Measurements from ENCODE around the gene ZBED4.

GRCh38 chr22:49886346-49887063, 32.9 kb downstream of the ZBED4 start:
- TF ChIP-seq, protein P1, sequence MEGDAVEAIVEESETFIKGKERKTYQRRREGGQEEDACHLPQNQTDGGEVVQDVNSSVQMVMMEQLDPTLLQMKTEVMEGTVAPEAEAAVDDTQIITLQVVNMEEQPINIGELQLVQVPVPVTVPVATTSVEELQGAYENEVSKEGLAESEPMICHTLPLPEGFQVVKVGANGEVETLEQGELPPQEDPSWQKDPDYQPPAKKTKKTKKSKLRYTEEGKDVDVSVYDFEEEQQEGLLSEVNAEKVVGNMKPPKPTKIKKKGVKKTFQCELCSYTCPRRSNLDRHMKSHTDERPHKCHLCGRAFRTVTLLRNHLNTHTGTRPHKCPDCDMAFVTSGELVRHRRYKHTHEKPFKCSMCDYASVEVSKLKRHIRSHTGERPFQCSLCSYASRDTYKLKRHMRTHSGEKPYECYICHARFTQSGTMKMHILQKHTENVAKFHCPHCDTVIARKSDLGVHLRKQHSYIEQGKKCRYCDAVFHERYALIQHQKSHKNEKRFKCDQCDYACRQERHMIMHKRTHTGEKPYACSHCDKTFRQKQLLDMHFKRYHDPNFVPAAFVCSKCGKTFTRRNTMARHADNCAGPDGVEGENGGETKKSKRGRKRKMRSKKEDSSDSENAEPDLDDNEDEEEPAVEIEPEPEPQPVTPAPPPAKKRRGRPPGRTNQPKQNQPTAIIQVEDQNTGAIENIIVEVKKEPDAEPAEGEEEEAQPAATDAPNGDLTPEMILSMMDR (IDR thresholded peaks at IDR 0.05), result no peak
- TF ChIP-seq MYBL2 (CRISPR knock-in tag; IDR thresholded peaks at IDR 0.05) (no peak), CBFB (CRISPR knock-in tag; IDR thresholded peaks at IDR 0.05; ENCODE audit: low read depth) (no peak), NR3C1 (CRISPR knock-in tag; conservative IDR thresholded peaks at IDR 0.05; ENCODE audit: low read depth) (no peak), NFE2L1 (CRISPR knock-in tag; IDR thresholded peaks at IDR 0.05) (no peak), FOXP1 (CRISPR knock-in tag; IDR thresholded peaks at IDR 0.05; ENCODE audit: borderline replicate concordance) (no peak)
- TF ChIP-seq, protein P2, sequence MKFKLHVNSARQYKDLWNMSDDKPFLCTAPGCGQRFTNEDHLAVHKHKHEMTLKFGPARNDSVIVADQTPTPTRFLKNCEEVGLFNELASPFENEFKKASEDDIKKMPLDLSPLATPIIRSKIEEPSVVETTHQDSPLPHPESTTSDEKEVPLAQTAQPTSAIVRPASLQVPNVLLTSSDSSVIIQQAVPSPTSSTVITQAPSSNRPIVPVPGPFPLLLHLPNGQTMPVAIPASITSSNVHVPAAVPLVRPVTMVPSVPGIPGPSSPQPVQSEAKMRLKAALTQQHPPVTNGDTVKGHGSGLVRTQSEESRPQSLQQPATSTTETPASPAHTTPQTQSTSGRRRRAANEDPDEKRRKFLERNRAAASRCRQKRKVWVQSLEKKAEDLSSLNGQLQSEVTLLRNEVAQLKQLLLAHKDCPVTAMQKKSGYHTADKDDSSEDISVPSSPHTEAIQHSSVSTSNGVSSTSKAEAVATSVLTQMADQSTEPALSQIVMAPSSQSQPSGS (CRISPR knock-in tag; IDR thresholded peaks at IDR 0.05; ENCODE audit: borderline replicate concordance, low read depth), result no peak
